GM13977 (cell line): ENCODE results near the gene THSD7B.

Experiments used
- DNase-seq: peaks from one replicate; pipeline ENCODE4 v3.0.0; 2012; ENCODE audit warnings: low spot score
- CTCF ChIP-seq: IDR thresholded peaks from 2 replicates; pipeline ENCODE4 v1.5.1; 2012; ENCODE audit warnings: mild to moderate bottlenecking, control low read depth; ENCODE audit not compliant: insufficient read depth; ENCODE audit errors: extremely low read depth, missing control alignments
- in situ Hi-C: fragments of 300-500 bp; cut with MboI; formaldehyde crosslinking; loops from one replicate; pipeline ENCODE4 v1.12.0; 2022; ENCODE audit warnings: low sequenced_read_pairs, low pct_unique_long_range_greater_than_20kb, mixed read lengths, inconsistent platforms; ENCODE audit not compliant: unreplicated experiment

THSD7B gene

GRCh38 chr2:137348301-137348700, 583.0 kb downstream of the THSD7B start:
- no peak for DNase-seq
- in situ Hi-C loops = no loop called here
- no peak for TF ChIP-seq CTCF

- in situ Hi-C loops = no loop called here
- no peak for DNase-seq
- no peak for TF ChIP-seq CTCF
Measured at GRCh38 chr2:137357634-137358033, 592.3 kb downstream of the THSD7B start.

- in situ Hi-C loops = no loop called here
- no peak for DNase-seq
- no peak for TF ChIP-seq CTCF
Measured at GRCh38 chr2:137367361-137367760, 602.0 kb downstream of the THSD7B start.

GRCh38 chr2:137369106-137369505, 603.8 kb downstream of the THSD7B start:
- in situ Hi-C loops = no loop called here
- DNase-seq = no peak
- no peak for TF ChIP-seq CTCF

GRCh38 chr2:137379186-137379585, 613.8 kb downstream of the THSD7B start:
- no peak for DNase-seq
- in situ Hi-C loops = no loop called here
- TF ChIP-seq CTCF = no peak

GRCh38 chr2:137380610-137381009, 615.3 kb downstream of the THSD7B start:
- no peak for TF ChIP-seq CTCF
- no peak for DNase-seq
- in situ Hi-C loops = no loop called here

GRCh38 chr2:137381731-137382130, 616.4 kb downstream of the THSD7B start:
- DNase-seq = no peak
- no peak for TF ChIP-seq CTCF
- in situ Hi-C loops = no loop called here
